Ishikawa (cell line): ENCODE measurements around the gene CREB3L2.
A peak's percentile ranks its signal among the peaks of the same experiment; 100 is the strongest.

Experiments
- CEBPB ChIP-seq: IDR thresholded peaks from 2 replicates; pipeline ENCODE4 v1.6.1; 2012
- CREB1 ChIP-seq: IDR thresholded peaks from 2 replicates; pipeline ENCODE4 v1.6.1; 2012; ENCODE audit warnings: low read depth
- EGR1 ChIP-seq: IDR thresholded peaks from 2 replicates; pipeline ENCODE4 v1.6.1; 2012
- EP300 ChIP-seq: IDR thresholded peaks from 2 replicates; pipeline ENCODE4 v1.6.1; 2012; ENCODE audit warnings: borderline replicate concordance
- FOXM1 ChIP-seq: IDR thresholded peaks from 2 replicates; pipeline ENCODE4 v1.6.1; 2012; ENCODE audit warnings: low read depth, borderline replicate concordance
- MAX ChIP-seq: IDR thresholded peaks from 2 replicates; pipeline ENCODE4 v1.6.1; 2012
- NFIC ChIP-seq: IDR thresholded peaks from 2 replicates; pipeline ENCODE4 v1.6.1; 2012
- RAD21 ChIP-seq: IDR thresholded peaks from 2 replicates; pipeline ENCODE4 v1.6.1; 2012; ENCODE audit warnings: low read depth
- TAF1 ChIP-seq: IDR thresholded peaks from 2 replicates; pipeline ENCODE4 v1.6.1; 2012; ENCODE audit warnings: low read depth, mild to moderate bottlenecking
- TCF12 ChIP-seq: IDR thresholded peaks from 2 replicates; pipeline ENCODE4 v1.6.1; 2012; ENCODE audit warnings: low read depth
- TEAD4 ChIP-seq: IDR thresholded peaks from 2 replicates; pipeline ENCODE4 v1.6.1; 2012
- YY1 ChIP-seq: IDR thresholded peaks from 2 replicates; pipeline ENCODE4 v1.6.1; 2012; ENCODE audit warnings: low read depth
- ZBTB7A ChIP-seq: IDR thresholded peaks from 2 replicates; pipeline ENCODE4 v1.6.1; 2012; ENCODE audit warnings: low read depth
- TF ChIP-seq, protein P1 (sequence below): IDR thresholded peaks from 2 replicates; pipeline ENCODE4 v1.6.1; 2012
- TF ChIP-seq, protein P2 (sequence below): IDR thresholded peaks from 2 replicates; pipeline ENCODE4 v1.6.1; 2012; ENCODE audit warnings: low read depth, mild to moderate bottlenecking

The CREB3L2 gene

GRCh38 chr7:137956183-137956582 is 45.7 kb downstream of the CREB3L2 start:
- TF ChIP-seq CEBPB, result no peak
- no peak for TF ChIP-seq TCF12
- no peak for TF ChIP-seq ZBTB7A
- TF ChIP-seq, protein P1, sequence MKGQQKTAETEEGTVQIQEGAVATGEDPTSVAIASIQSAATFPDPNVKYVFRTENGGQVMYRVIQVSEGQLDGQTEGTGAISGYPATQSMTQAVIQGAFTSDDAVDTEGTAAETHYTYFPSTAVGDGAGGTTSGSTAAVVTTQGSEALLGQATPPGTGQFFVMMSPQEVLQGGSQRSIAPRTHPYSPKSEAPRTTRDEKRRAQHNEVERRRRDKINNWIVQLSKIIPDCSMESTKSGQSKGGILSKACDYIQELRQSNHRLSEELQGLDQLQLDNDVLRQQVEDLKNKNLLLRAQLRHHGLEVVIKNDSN, result no peak
- no peak for TF ChIP-seq FOXM1
- no peak for TF ChIP-seq TAF1
- TF ChIP-seq RAD21, result no peak
- no peak for TF ChIP-seq TEAD4
- TF ChIP-seq EGR1, result no peak
- TF ChIP-seq, protein P2, sequence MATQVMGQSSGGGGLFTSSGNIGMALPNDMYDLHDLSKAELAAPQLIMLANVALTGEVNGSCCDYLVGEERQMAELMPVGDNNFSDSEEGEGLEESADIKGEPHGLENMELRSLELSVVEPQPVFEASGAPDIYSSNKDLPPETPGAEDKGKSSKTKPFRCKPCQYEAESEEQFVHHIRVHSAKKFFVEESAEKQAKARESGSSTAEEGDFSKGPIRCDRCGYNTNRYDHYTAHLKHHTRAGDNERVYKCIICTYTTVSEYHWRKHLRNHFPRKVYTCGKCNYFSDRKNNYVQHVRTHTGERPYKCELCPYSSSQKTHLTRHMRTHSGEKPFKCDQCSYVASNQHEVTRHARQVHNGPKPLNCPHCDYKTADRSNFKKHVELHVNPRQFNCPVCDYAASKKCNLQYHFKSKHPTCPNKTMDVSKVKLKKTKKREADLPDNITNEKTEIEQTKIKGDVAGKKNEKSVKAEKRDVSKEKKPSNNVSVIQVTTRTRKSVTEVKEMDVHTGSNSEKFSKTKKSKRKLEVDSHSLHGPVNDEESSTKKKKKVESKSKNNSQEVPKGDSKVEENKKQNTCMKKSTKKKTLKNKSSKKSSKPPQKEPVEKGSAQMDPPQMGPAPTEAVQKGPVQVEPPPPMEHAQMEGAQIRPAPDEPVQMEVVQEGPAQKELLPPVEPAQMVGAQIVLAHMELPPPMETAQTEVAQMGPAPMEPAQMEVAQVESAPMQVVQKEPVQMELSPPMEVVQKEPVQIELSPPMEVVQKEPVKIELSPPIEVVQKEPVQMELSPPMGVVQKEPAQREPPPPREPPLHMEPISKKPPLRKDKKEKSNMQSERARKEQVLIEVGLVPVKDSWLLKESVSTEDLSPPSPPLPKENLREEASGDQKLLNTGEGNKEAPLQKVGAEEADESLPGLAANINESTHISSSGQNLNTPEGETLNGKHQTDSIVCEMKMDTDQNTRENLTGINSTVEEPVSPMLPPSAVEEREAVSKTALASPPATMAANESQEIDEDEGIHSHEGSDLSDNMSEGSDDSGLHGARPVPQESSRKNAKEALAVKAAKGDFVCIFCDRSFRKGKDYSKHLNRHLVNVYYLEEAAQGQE, result no peak
- no peak for TF ChIP-seq MAX
- no peak for TF ChIP-seq YY1
- no peak for TF ChIP-seq NFIC
- no peak for TF ChIP-seq EP300
- no peak for TF ChIP-seq CREB1

DNA sequence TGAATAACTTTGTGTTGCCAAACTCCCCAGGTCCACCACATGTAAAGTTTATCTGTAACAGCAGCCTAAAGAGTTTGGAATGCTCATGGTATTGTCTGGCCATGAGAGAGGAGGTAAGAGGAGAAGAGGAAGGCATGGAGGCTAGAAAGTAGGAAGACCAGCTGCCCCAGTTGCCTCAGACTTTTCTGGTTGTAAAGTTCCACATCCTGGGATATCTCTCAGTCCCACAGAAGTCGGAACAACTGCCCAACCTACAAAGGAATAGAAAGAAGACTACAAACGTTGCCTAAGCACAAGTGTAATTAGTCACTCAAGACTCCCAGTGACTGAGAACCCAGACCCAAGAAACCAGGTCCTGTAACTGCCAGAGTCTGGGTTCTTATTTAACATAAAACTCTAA is 47.3 kb downstream of the CREB3L2 start:
- TF ChIP-seq TEAD4 (no peak), TAF1 (no peak), ZBTB7A (no peak), RAD21 (no peak), YY1 (no peak), EP300 (no peak), CEBPB (no peak), CREB1 (no peak), MAX (no peak), NFIC (no peak), FOXM1 (no peak), TCF12 (no peak), EGR1 (no peak)
- TF ChIP-seq, protein P1, result no peak
- TF ChIP-seq, protein P2, result no peak

DNA sequence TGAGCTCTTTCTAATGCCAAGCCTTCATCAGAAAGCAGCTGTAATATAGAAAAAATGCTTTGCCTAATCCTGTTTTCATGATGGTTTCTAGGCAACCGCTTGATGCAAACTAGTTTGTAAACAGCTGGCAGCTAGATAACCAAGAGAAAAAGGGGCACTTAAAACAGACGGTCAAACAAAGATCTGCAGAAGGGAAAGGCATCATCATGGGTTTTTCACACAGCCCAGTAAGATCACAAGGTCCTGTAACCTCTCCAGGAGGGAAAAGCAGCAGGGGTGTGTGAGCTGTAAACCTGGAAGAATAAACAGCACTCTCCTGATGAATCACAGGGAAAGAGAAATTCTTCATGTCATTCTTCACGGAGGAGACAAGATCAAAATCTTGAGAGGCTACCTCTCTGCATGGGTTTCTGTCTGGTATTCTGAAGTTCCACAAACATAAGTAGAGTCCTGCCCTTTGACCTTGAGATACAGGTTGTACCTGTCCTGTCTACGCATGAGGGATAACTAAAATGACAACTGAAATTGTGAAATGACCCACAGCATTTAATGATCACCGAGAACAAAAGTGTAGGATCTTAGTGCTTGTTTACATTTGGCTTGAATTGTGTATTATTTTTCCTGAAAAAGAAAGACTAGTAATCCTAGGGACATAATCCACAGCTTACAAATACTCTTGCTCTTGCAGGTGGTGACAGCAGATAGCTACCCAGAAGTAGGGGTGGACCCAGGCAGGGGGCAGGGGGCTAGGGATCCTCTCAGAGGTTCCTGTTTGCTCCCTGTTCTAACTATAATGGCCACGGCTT is 48.0 kb downstream of the CREB3L2 start:
- TF ChIP-seq ZBTB7A (no peak), TCF12 (0 out of 2 replicates have a peak, but pooled peaks have one; percentile 13), RAD21 (no peak), NFIC (no peak), CREB1 (no peak), TEAD4 (no peak)

DNA sequence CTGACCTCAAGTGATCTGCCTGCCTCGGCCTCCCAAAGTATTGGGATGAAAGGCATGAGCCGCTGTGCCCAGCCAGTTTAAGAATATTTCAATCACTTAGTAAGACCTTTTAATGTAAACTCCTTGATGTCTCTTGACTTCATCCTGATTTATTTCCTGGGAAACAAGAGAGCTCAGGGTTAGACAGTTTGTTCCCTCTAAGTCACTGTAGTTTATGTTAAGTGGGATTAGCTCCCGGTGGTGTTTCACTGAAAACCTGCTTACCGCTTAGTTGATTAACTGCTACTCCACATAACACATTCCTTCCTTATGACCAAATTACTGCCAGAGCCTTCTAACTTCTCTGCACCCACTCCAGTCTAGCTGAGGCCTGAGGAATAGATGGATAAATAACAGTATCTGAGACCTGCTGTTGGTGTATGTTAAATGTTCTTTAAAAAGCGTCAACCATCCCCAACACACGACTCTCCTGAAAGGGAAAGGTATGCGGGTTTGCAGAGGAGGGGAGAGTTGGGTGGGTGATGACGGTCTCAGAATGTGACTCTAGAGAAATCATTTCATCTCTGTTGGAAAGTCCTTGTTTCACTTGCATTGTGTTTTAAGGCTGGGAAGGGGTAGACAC is 48.7 kb downstream of the CREB3L2 start:
- TF ChIP-seq, protein P1, result no peak
- no peak for TF ChIP-seq ZBTB7A
- no peak for TF ChIP-seq TEAD4
- no peak for TF ChIP-seq EGR1

- TF ChIP-seq CREB1 (no peak), EGR1 (no peak), EP300 (no peak), CEBPB (no peak), NFIC (no peak), YY1 (no peak)
- TF ChIP-seq, protein P2, result no peak
Measured at GRCh38 chr7:137952426-137952805, 49.5 kb downstream of the CREB3L2 start.
